Measurements from ENCODE around the gene STH.
"Not testable (repeated sequence)": the region's sequence is repeated elsewhere in the genome, so short reads cannot be mapped to it uniquely, and the experiment has no call there.

Gene STH

GRCh38 chr17:46019408-46019925 lies 20.4 kb downstream of the STH start:
- H3K36me3 ChIP-seq (ENCODE audit: control insufficient read depth, insufficient read depth, low read length); H3K4me3 ChIP-seq (ENCODE audit: low read length); H3K9ac ChIP-seq (ENCODE audit: low read length); H3K27me3 ChIP-seq (ENCODE audit: control insufficient read depth, insufficient read depth, low read length); H3K27ac ChIP-seq (ENCODE audit: low read depth, low read length); H3K4me1 ChIP-seq (ENCODE audit: control insufficient read depth, insufficient read depth, low read length): not testable (repeated sequence)

- Histone ChIP-seq H3K27ac (ENCODE audit: low read depth, low read length) (no peak overlapping the region), H3K27me3 (ENCODE audit: control insufficient read depth, insufficient read depth, low read length) (no peaks in the 10 kb centered on the region), H3K36me3 (ENCODE audit: control insufficient read depth, insufficient read depth, low read length) (peaks cover 3% of the 10 kb centered on the region), H3K9ac (ENCODE audit: low read length) (no peak overlapping the region), H3K4me3 (ENCODE audit: low read length) (no peak overlapping the region), H3K4me1 (ENCODE audit: control insufficient read depth, insufficient read depth, low read length) (no peaks in the 10 kb centered on the region)
These were observed 21.1 kb downstream of the STH start for GRCh38 chr17:46020023-46020761.

- Histone ChIP-seq H3K27me3 (ENCODE audit: control insufficient read depth, insufficient read depth, low read length) (no peaks in the 10 kb centered on the region), H3K4me3 (ENCODE audit: low read length) (no peak overlapping the region), H3K36me3 (ENCODE audit: control insufficient read depth, insufficient read depth, low read length) (peaks cover 3% of the 10 kb centered on the region), H3K4me1 (ENCODE audit: control insufficient read depth, insufficient read depth, low read length) (no peaks in the 10 kb centered on the region), H3K9ac (ENCODE audit: low read length) (no peak overlapping the region), H3K27ac (ENCODE audit: low read depth, low read length) (no peak overlapping the region)
These were observed 21.9 kb downstream of the STH start for GRCh38 chr17:46020998-46021397.

GRCh38 chr17:46023366-46023765 lies 24.3 kb downstream of the STH start:
- not testable (repeated sequence) for H3K4me1 ChIP-seq (ENCODE audit: control insufficient read depth, insufficient read depth, low read length); H3K27me3 ChIP-seq (ENCODE audit: control insufficient read depth, insufficient read depth, low read length); H3K9ac ChIP-seq (ENCODE audit: low read length); H3K36me3 ChIP-seq (ENCODE audit: control insufficient read depth, insufficient read depth, low read length); H3K27ac ChIP-seq (ENCODE audit: low read depth, low read length); H3K4me3 ChIP-seq (ENCODE audit: low read length)

- H3K4me1 ChIP-seq (ENCODE audit: control insufficient read depth, insufficient read depth, low read length): no peaks in the 10 kb centered on the region
- H3K4me3 ChIP-seq (ENCODE audit: low read length): no peak overlapping the region
- H3K27ac ChIP-seq (ENCODE audit: low read depth, low read length): no peak overlapping the region
These were observed 24.8 kb downstream of the STH start for GRCh38 chr17:46023783-46024388.

GRCh38 chr17:46024590-46024989 lies 25.5 kb downstream of the STH start:
- no peaks in the 10 kb centered on the region for H3K27me3 ChIP-seq (ENCODE audit: control insufficient read depth, insufficient read depth, low read length)
- H3K4me1 ChIP-seq (ENCODE audit: control insufficient read depth, insufficient read depth, low read length): no peaks in the 10 kb centered on the region
- peaks cover 13% of the 10 kb centered on the region for H3K36me3 ChIP-seq (ENCODE audit: control insufficient read depth, insufficient read depth, low read length)
- H3K9ac ChIP-seq (ENCODE audit: low read length): no peak overlapping the region
- no peak overlapping the region for H3K27ac ChIP-seq (ENCODE audit: low read depth, low read length)
- no peak overlapping the region for H3K4me3 ChIP-seq (ENCODE audit: low read length)

More at GRCh38 chr17:46023783-46024388, 24.8 kb downstream of the STH start:
- Histone ChIP-seq H3K9ac (ENCODE audit: low read length) (no peak overlapping the region), H3K27me3 (ENCODE audit: control insufficient read depth, insufficient read depth, low read length) (no peaks in the 10 kb centered on the region), H3K36me3 (ENCODE audit: control insufficient read depth, insufficient read depth, low read length) (peaks cover 10% of the 10 kb centered on the region)

GRCh38 chr17:46025060-46025459 lies 26.0 kb downstream of the STH start:
- Histone ChIP-seq H3K4me3 (ENCODE audit: low read length) (no peak overlapping the region), H3K27ac (ENCODE audit: low read depth, low read length) (no peak overlapping the region), H3K27me3 (ENCODE audit: control insufficient read depth, insufficient read depth, low read length) (no peaks in the 10 kb centered on the region), H3K36me3 (ENCODE audit: control insufficient read depth, insufficient read depth, low read length) (peaks cover 13% of the 10 kb centered on the region), H3K9ac (ENCODE audit: low read length) (no peak overlapping the region), H3K4me1 (ENCODE audit: control insufficient read depth, insufficient read depth, low read length) (no peaks in the 10 kb centered on the region)

GRCh38 chr17:46025510-46026165 lies 26.6 kb downstream of the STH start:
- Histone ChIP-seq H3K4me3 (ENCODE audit: low read length) (no peak overlapping the region), H3K27me3 (ENCODE audit: control insufficient read depth, insufficient read depth, low read length) (no peaks in the 10 kb centered on the region), H3K9ac (ENCODE audit: low read length) (no peak overlapping the region), H3K27ac (ENCODE audit: low read depth, low read length) (peak overlapping the region; percentile 1), H3K36me3 (ENCODE audit: control insufficient read depth, insufficient read depth, low read length) (peaks cover 18% of the 10 kb centered on the region), H3K4me1 (ENCODE audit: control insufficient read depth, insufficient read depth, low read length) (no peaks in the 10 kb centered on the region)

- H3K9ac ChIP-seq (ENCODE audit: low read length): no peak overlapping the region
- H3K4me3 ChIP-seq (ENCODE audit: low read length): no peak overlapping the region
- no peaks in the 10 kb centered on the region for H3K27me3 ChIP-seq (ENCODE audit: control insufficient read depth, insufficient read depth, low read length)
- no peaks in the 10 kb centered on the region for H3K4me1 ChIP-seq (ENCODE audit: control insufficient read depth, insufficient read depth, low read length)
- H3K36me3 ChIP-seq (ENCODE audit: control insufficient read depth, insufficient read depth, low read length): peaks cover 25% of the 10 kb centered on the region
- H3K27ac ChIP-seq (ENCODE audit: low read depth, low read length): peak overlapping the region; percentile 1
These were observed 27.4 kb downstream of the STH start for GRCh38 chr17:46026166-46027047.

GRCh38 chr17:46027048-46027975 lies 28.3 kb downstream of the STH start:
- Histone ChIP-seq H3K4me1 (ENCODE audit: control insufficient read depth, insufficient read depth, low read length) (no peaks in the 10 kb centered on the region), H3K27me3 (ENCODE audit: control insufficient read depth, insufficient read depth, low read length) (no peaks in the 10 kb centered on the region), H3K9ac (ENCODE audit: low read length) (no peak overlapping the region)

GRCh38 chr17:46027976-46028325 lies 28.9 kb downstream of the STH start:
- H3K27ac ChIP-seq (ENCODE audit: low read depth, low read length): no peak overlapping the region

More at GRCh38 chr17:46027048-46027975, 28.3 kb downstream of the STH start:
- H3K4me3 ChIP-seq (ENCODE audit: low read length): no peak overlapping the region
- H3K36me3 ChIP-seq (ENCODE audit: control insufficient read depth, insufficient read depth, low read length): peaks cover 34% of the 10 kb centered on the region
- H3K27ac ChIP-seq (ENCODE audit: low read depth, low read length): no peak overlapping the region

More at GRCh38 chr17:46027976-46028325, 28.9 kb downstream of the STH start:
- Histone ChIP-seq H3K27me3 (ENCODE audit: control insufficient read depth, insufficient read depth, low read length) (no peaks in the 10 kb centered on the region), H3K4me3 (ENCODE audit: low read length) (no peak overlapping the region), H3K4me1 (ENCODE audit: control insufficient read depth, insufficient read depth, low read length) (no peaks in the 10 kb centered on the region), H3K9ac (ENCODE audit: low read length) (no peak overlapping the region), H3K36me3 (ENCODE audit: control insufficient read depth, insufficient read depth, low read length) (peaks cover 36% of the 10 kb centered on the region)

All from rectal smooth muscle tissue (tissue), 1 donor.